Mucosa of stomach (tissue), 1 donor: Measurements from ENCODE around the gene WDFY1.
A peak's percentile ranks its signal among the peaks of the same experiment; 100 is the strongest.

ENCODE experiments used
- H3K27me3 ChIP-seq: one replicate; pipeline ENCODE4 v1.7.0; 2013; ENCODE audit warnings: mild to moderate bottlenecking, low read length; ENCODE audit not compliant: control insufficient read depth, insufficient read depth
- H3K36me3 ChIP-seq: one replicate; pipeline ENCODE4 v1.7.0; 2013; ENCODE audit warnings: low read length; ENCODE audit not compliant: control insufficient read depth, insufficient read depth
- H3K4me1 ChIP-seq: one replicate; pipeline ENCODE4 v1.7.0; 2013; ENCODE audit warnings: mild to moderate bottlenecking, low read length; ENCODE audit not compliant: control insufficient read depth, insufficient read depth
- H3K4me3 ChIP-seq: one replicate; pipeline ENCODE4 v1.7.0; 2013; ENCODE audit warnings: low read length
- H3K9ac ChIP-seq: one replicate; pipeline ENCODE4 v1.7.0; 2013; ENCODE audit warnings: mild to moderate bottlenecking, low read length, moderate library complexity
- H3K9me3 ChIP-seq: one replicate; pipeline ENCODE4 v1.7.0; 2013; ENCODE audit warnings: mild to moderate bottlenecking, low read length, moderate library complexity; ENCODE audit not compliant: control insufficient read depth
- donor health status: Pancreatic carcinoma.

Gene WDFY1

DNA sequence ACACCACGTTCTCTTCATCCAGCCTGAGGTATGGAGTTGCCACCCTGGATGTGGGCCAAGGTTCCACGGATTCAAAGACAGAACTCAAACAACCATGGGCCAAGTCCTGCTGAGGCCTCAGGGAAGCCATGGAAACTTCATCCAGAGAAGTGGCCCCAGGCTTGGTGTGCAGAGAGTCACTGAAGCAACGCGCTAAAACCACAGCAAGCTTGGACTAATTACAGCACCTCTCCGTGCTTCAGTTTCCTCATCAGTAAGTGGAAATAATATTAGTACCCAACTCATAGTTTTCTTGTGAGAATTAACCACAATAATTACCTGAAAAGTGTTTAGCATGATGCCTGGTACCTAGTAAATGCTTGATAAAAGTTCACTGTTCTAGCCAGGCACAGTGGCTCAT, 88.6 kb downstream of the WDFY1 start:
- Histone ChIP-seq H3K4me1 (peaks cover 57% of the 10 kb centered on the region), H3K27me3 (no peaks in the 10 kb centered on the region), H3K9ac (no peak overlapping the region), H3K4me3 (no peak overlapping the region), H3K9me3 (no peaks in the 10 kb centered on the region), H3K36me3 (no peaks in the 10 kb centered on the region)

GRCh38 chr2:223856021-223856420, 89.1 kb downstream of the WDFY1 start:
- Histone ChIP-seq H3K4me1 (peaks cover 51% of the 10 kb centered on the region), H3K36me3 (no peaks in the 10 kb centered on the region), H3K27me3 (no peaks in the 10 kb centered on the region), H3K9me3 (no peaks in the 10 kb centered on the region), H3K9ac (no peak overlapping the region), H3K4me3 (no peak overlapping the region)

DNA sequence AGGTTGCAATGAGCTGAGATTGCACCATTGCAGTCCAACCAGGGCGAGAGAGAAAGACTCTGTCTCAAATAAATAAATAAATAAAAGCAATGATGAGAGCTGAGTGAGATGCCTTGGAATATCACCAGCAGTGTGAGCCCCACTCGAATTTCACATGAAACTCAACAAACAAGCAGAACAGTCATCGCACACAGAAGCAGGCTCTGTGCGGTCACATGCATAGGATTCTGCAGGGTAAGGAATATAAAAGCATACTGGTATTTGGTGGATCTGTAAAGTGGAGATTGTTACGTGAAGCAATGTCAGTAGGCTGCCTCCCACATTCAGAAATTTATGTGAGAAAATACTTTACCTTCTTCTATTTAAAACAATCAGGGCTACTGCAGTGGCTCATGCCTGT, 89.7 kb downstream of the WDFY1 start:
- Histone ChIP-seq H3K36me3 (no peaks in the 10 kb centered on the region), H3K27me3 (no peaks in the 10 kb centered on the region), H3K4me1 (peaks cover 45% of the 10 kb centered on the region), H3K9me3 (no peaks in the 10 kb centered on the region), H3K4me3 (no peak overlapping the region), H3K9ac (no peak overlapping the region)

- Histone ChIP-seq H3K9ac (peak overlapping the region; percentile 39), H3K9me3 (no peaks in the 10 kb centered on the region), H3K4me3 (no peak overlapping the region), H3K4me1 (peaks cover 38% of the 10 kb centered on the region), H3K36me3 (no peaks in the 10 kb centered on the region), H3K27me3 (no peaks in the 10 kb centered on the region)
Measured at GRCh38 chr2:223854741-223855140, 90.4 kb downstream of the WDFY1 start.

- H3K9me3 ChIP-seq: no peaks in the 10 kb centered on the region
- no peak overlapping the region for H3K9ac ChIP-seq
- H3K27me3 ChIP-seq: no peaks in the 10 kb centered on the region
- no peak overlapping the region for H3K4me3 ChIP-seq
- peaks cover 29% of the 10 kb centered on the region for H3K4me1 ChIP-seq
- H3K36me3 ChIP-seq: no peaks in the 10 kb centered on the region
Measured at GRCh38 chr2:223853425-223853837, 91.7 kb downstream of the WDFY1 start.

- no peak overlapping the region for H3K4me3 ChIP-seq
- H3K9ac ChIP-seq: no peak overlapping the region
- no peaks in the 10 kb centered on the region for H3K9me3 ChIP-seq
- no peaks in the 10 kb centered on the region for H3K27me3 ChIP-seq
- H3K36me3 ChIP-seq: no peaks in the 10 kb centered on the region
- H3K4me1 ChIP-seq: peaks cover 29% of the 10 kb centered on the region
Measured at GRCh38 chr2:223852281-223852795, 92.8 kb downstream of the WDFY1 start.

GRCh38 chr2:223847410-223847809, 97.7 kb downstream of the WDFY1 start:
- Histone ChIP-seq H3K4me3 (no peak overlapping the region), H3K4me1 (peaks cover 2% of the 10 kb centered on the region), H3K27me3 (no peaks in the 10 kb centered on the region), H3K9ac (no peak overlapping the region), H3K9me3 (no peaks in the 10 kb centered on the region), H3K36me3 (no peaks in the 10 kb centered on the region)

DNA sequence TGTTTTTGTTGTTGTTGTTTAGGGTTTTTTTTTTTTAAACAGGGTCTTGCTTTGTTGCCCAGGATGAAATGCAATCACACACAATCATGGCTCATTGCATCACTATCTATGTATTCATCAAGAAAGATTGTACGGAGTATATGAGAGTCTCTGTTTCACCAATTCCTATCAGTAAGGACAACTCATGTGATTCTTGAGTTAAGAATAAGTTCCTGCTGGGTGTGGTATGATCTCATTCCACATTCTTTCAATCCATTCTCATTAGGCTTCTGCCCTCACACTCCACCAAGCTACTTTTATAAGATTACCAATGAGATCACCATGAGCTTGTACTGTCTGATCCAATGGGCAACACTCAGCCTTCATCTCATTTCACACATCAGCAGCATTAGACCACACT, 98.6 kb downstream of the WDFY1 start:
- Histone ChIP-seq H3K9me3 (no peaks in the 10 kb centered on the region), H3K36me3 (no peaks in the 10 kb centered on the region), H3K4me1 (peaks cover 2% of the 10 kb centered on the region), H3K4me3 (no peak overlapping the region), H3K27me3 (no peaks in the 10 kb centered on the region), H3K9ac (no peak overlapping the region)

- Histone ChIP-seq H3K9me3 (no peaks in the 10 kb centered on the region), H3K4me3 (no peak overlapping the region), H3K9ac (no peak overlapping the region), H3K36me3 (no peaks in the 10 kb centered on the region), H3K4me1 (peaks cover 9% of the 10 kb centered on the region), H3K27me3 (no peaks in the 10 kb centered on the region)
Measured at GRCh38 chr2:223841436-223842190, 103.5 kb downstream of the WDFY1 start.

DNA sequence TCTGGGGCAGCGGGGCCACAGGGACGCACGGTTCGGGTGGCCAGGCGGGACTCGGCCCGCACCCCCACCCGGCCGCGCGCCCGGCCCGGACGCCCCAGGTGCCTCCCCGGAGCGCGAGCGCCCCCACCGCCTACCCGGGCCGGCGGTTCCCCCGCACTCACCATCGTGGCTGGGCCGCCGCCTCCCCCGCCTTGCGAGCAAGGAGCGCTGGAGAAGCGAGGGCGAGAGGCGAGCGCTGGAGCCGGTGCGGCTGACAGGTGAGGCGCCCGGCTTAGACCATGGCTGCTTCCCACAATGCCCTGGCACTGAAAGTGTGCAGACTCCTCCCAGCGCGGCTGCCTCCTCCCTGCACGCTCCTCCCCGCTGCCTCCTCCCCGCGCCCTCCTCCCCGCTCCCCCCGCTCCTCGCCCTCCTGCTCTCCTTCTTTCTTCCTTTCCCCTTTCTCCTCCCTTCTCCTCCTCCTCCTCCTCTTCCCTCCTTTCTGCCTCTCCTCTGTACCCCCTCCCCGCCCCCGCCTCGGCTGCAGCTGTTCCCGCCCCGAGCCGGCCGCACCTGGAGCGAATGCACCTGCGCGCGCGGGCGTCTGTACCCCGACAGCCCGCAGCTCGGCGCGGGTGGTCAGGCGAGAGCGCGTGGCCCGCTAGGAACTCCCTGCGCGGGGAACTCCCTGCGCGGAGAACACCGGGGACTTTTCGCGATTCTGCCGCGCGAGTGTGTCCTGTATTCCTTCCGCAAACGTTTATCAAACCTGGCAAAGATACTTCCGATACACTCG, 107.7 kb downstream of the WDFY1 start, which contains the start of gene AP1S3:
Gene AP1S3, minus strand, starts transcription at position 296 of the 775 bp plus-strand sequence. Its CDS starts 132 bp downstream, at position 164.
- H3K4me3 ChIP-seq: peak within 1 kb of the TSS; percentile 60
- no peaks in the 10 kb centered on the region for H3K36me3 ChIP-seq
- H3K9ac ChIP-seq: peak within 1 kb of the TSS; percentile 87
- H3K27me3 ChIP-seq: no peaks in the 10 kb centered on the region
- H3K9me3 ChIP-seq: no peaks in the 10 kb centered on the region
- peaks cover 28% of the 10 kb centered on the region for H3K4me1 ChIP-seq

- no peaks in the 10 kb centered on the region for H3K9me3 ChIP-seq
- H3K4me1 ChIP-seq: peaks cover 27% of the 10 kb centered on the region
- H3K4me3 ChIP-seq: peak overlapping the region; percentile 60
- peak overlapping the region; percentile 87 for H3K9ac ChIP-seq
- no peaks in the 10 kb centered on the region for H3K36me3 ChIP-seq
- H3K27me3 ChIP-seq: no peaks in the 10 kb centered on the region
Measured at GRCh38 chr2:223835701-223836532, 109.2 kb downstream of the WDFY1 start.
